Activated naive CD4-positive, alpha-beta T cell treated with anti-CD3 and anti-CD28 coated beads, Interleukin-2, amount 50 U/mL, for 24 hours (primary cell): ENCODE measurements around the gene TAS2R31.

Experiments used
- H3K27ac Mint-ChIP-seq: one replicate; pipeline ENCODE4 v1.8.0; 2021; ENCODE audit warnings: mild to moderate bottlenecking, mixed read lengths
- H3K27me3 Mint-ChIP-seq: one replicate; pipeline ENCODE4 v1.8.0; 2021; ENCODE audit warnings: mixed read lengths
- H3K36me3 Mint-ChIP-seq: one replicate; pipeline ENCODE4 v1.8.0; 2021; ENCODE audit warnings: mixed read lengths
- H3K4me1 Mint-ChIP-seq: one replicate; pipeline ENCODE4 v1.8.0; 2021; ENCODE audit warnings: mixed read lengths
- H3K4me3 Mint-ChIP-seq: one replicate; pipeline ENCODE4 v1.8.0; 2021; ENCODE audit warnings: mild to moderate bottlenecking, mixed read lengths
- H3K9me3 Mint-ChIP-seq: one replicate; pipeline ENCODE4 v1.8.0; 2021; ENCODE audit warnings: mixed read lengths

TAS2R31 gene

GRCh38 chr12:11026118-11026517 is 5.1 kb downstream of the TAS2R31 start:
- Mint-ChIP-seq H3K4me1 (peaks cover 7% of the 10 kb centered on the region), H3K36me3 (peaks cover 28% of the 10 kb centered on the region), H3K27ac (no peak overlapping the region), H3K4me3 (no peak overlapping the region), H3K9me3 (no peaks in the 10 kb centered on the region), H3K27me3 (no peaks in the 10 kb centered on the region)

- peaks cover 22% of the 10 kb centered on the region for H3K36me3 Mint-ChIP-seq
- no peaks in the 10 kb centered on the region for H3K27me3 Mint-ChIP-seq
- H3K4me3 Mint-ChIP-seq, result no peak overlapping the region
- peaks cover 7% of the 10 kb centered on the region for H3K4me1 Mint-ChIP-seq
- no peak overlapping the region for H3K27ac Mint-ChIP-seq
- H3K9me3 Mint-ChIP-seq, result no peaks in the 10 kb centered on the region
Observed at GRCh38 chr12:11023387-11023786, 7.8 kb downstream of the TAS2R31 start.

DNA sequence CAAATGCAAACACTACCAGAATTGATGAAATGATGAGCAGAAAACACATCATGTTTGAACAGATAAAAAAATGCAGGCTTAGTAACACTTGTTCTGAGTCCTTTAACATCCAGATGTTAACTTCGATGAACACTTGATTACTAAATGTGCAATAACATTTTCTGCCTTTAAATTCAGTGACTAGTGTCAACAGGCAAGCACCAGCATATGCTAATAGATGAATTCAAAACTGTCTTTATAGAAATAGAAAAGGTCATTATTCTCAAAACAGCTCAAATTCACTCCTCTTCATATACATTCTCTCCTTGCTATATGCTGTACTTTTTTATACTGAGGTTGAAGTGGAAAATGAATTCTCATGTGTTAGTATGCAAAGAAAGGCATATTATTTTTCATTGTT is 8.7 kb downstream of the TAS2R31 start, which contains the start of gene TAS2R19:
Gene TAS2R19, minus strand, starts transcription at position 101 of the 400 bp plus-strand sequence. Its CDS starts 49 bp downstream, at position 52.
- peaks cover 22% of the 10 kb centered on the region for H3K36me3 Mint-ChIP-seq
- no peak within 1 kb of the TSS for H3K4me3 Mint-ChIP-seq
- peaks cover 7% of the 10 kb centered on the region for H3K4me1 Mint-ChIP-seq
- no peaks in the 10 kb centered on the region for H3K9me3 Mint-ChIP-seq
- H3K27me3 Mint-ChIP-seq, result no peaks in the 10 kb centered on the region
- peak within 1 kb of the TSS; percentile 26 for H3K27ac Mint-ChIP-seq

- no peaks in the 10 kb centered on the region for H3K27me3 Mint-ChIP-seq
Observed at GRCh38 chr12:11016937-11017336, 14.3 kb downstream of the TAS2R31 start.

GRCh38 chr12:11015775-11016430 is 15.3 kb downstream of the TAS2R31 start:
- Mint-ChIP-seq H3K36me3 (peaks cover 14% of the 10 kb centered on the region), H3K4me1 (peaks cover 14% of the 10 kb centered on the region), H3K27me3 (no peaks in the 10 kb centered on the region), H3K4me3 (no peak overlapping the region), H3K9me3 (no peaks in the 10 kb centered on the region), H3K27ac (no peak overlapping the region)

More at GRCh38 chr12:11016937-11017336, 14.3 kb downstream of the TAS2R31 start:
- H3K4me1 Mint-ChIP-seq, result peaks cover 18% of the 10 kb centered on the region
- peaks cover 15% of the 10 kb centered on the region for H3K36me3 Mint-ChIP-seq
- H3K27ac Mint-ChIP-seq, result no peak overlapping the region
- no peak overlapping the region for H3K4me3 Mint-ChIP-seq
- no peaks in the 10 kb centered on the region for H3K9me3 Mint-ChIP-seq

DNA sequence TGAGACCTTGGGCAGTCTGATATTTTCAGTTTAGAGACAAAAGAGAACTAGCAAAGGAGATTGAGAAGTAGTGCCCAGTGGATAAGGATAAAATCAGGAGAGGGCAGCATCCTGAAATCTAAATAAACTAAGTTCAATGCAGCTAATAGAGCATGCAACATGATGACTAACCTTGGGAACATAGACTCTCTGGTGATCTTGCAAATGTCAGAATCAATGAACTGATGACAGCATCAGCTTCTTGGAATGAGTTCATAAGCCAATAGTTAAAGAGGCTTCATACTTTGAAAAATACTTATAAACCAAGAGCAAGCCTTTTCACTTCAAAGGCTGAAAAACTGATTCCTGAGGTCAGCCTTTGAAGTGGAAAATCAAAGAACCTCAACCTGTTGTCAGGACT is 17.0 kb downstream of the TAS2R31 start:
- Mint-ChIP-seq H3K27me3 (no peaks in the 10 kb centered on the region), H3K36me3 (peaks cover 13% of the 10 kb centered on the region), H3K4me3 (no peak overlapping the region)

DNA sequence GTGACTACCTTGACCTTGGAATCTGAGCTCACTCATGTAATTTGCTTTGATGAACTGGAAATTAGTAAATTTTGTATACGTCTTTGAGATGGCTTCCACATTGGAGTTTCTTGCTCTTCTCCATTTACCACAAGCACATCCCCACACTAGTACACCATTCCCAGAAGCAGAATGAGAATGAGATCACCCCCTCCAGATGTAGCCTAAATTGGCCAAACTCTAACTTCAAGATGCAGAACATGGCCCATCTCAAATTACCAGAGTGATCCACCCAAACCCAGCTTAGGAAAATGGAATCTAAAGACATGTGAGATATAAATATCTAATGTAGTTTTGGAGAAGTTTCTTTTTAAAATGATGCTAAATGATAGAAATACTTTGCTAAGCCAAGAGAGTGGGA is 23.6 kb downstream of the TAS2R31 start:
- Mint-ChIP-seq H3K36me3 (peaks cover 11% of the 10 kb centered on the region), H3K27me3 (no peaks in the 10 kb centered on the region), H3K9me3 (no peaks in the 10 kb centered on the region), H3K4me3 (no peak overlapping the region), H3K27ac (no peak overlapping the region), H3K4me1 (peaks cover 5% of the 10 kb centered on the region)

More for the DNA sequence above, 17.0 kb downstream of the TAS2R31 start:
- Mint-ChIP-seq H3K9me3 (no peaks in the 10 kb centered on the region), H3K4me1 (peaks cover 14% of the 10 kb centered on the region), H3K27ac (no peak overlapping the region)

DNA sequence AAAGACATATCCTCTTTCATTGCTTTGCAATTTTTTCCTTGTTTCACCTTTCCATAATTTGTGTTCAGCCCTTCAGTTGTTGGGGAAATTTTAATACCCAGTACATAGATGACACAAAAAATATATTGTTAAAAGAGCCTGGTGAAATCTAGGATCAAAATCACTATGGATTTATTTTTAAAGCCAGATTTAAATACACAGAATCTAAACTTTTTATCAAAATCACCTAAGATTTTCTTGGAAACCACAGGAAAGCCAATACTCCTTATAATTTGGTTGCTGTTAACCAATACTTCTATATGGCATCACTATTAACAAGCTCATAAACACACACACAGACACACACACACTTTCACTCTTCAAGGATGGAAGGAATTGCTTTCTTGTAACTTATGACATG is 33.0 kb downstream of the TAS2R31 start, which contains the start of gene TAS2R20:
Gene TAS2R20, minus strand, starts transcription at position 101 of the 400 bp plus-strand sequence. CDS start 429 bp downstream, outside the sequence.
- H3K4me3 Mint-ChIP-seq, result no peak within 1 kb of the TSS
- H3K4me1 Mint-ChIP-seq, result no peaks in the 10 kb centered on the region
- H3K9me3 Mint-ChIP-seq, result no peaks in the 10 kb centered on the region
- H3K27ac Mint-ChIP-seq, result no peak within 1 kb of the TSS
- H3K36me3 Mint-ChIP-seq, result peaks cover 18% of the 10 kb centered on the region
- H3K27me3 Mint-ChIP-seq, result no peaks in the 10 kb centered on the region

DNA sequence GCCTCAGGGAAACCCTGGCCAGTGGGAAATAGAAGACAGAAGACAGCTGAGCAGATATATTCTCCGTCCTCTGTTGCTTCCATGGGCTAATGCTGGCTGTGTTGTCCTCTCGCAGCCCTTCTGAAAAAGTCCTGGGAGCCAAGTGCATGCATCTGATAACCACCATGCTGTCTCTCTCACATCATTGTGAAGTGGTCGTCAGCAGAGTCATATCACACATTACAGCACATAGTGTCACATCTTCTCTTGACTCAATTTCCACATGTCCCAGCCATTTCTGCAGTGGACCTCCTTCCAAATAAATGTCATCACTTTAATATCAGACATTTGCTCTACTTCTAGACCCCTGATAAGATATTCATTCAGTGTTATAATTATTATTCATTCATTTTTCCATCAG is 36.9 kb downstream of the TAS2R31 start:
- no peak overlapping the region for H3K27ac Mint-ChIP-seq
- H3K27me3 Mint-ChIP-seq, result no peaks in the 10 kb centered on the region
- no peaks in the 10 kb centered on the region for H3K9me3 Mint-ChIP-seq
- no peak overlapping the region for H3K4me3 Mint-ChIP-seq
- no peaks in the 10 kb centered on the region for H3K4me1 Mint-ChIP-seq
- peaks cover 20% of the 10 kb centered on the region for H3K36me3 Mint-ChIP-seq

- Mint-ChIP-seq H3K4me1 (peaks cover 24% of the 10 kb centered on the region), H3K36me3 (peaks cover 11% of the 10 kb centered on the region), H3K4me3 (no peak overlapping the region), H3K9me3 (no peaks in the 10 kb centered on the region), H3K27ac (no peak overlapping the region), H3K27me3 (no peaks in the 10 kb centered on the region)
Observed at GRCh38 chr12:10989107-10989506, 42.1 kb downstream of the TAS2R31 start.

- H3K4me3 Mint-ChIP-seq, result no peak within 1 kb of the TSS
- H3K36me3 Mint-ChIP-seq, result peaks cover 11% of the 10 kb centered on the region
- peak within 1 kb of the TSS; percentile 14 for H3K27ac Mint-ChIP-seq
- no peaks in the 10 kb centered on the region for H3K9me3 Mint-ChIP-seq
- no peaks in the 10 kb centered on the region for H3K27me3 Mint-ChIP-seq
- H3K4me1 Mint-ChIP-seq, result peaks cover 41% of the 10 kb centered on the region
Observed at GRCh38 chr12:10986812-10987211, 44.4 kb downstream of the TAS2R31 start, which contains the start of gene TAS2R50. Gene TAS2R50, minus strand, starts transcription at chr12:10986912. Its CDS starts 52 bp downstream, at chr12:10986860.

DNA sequence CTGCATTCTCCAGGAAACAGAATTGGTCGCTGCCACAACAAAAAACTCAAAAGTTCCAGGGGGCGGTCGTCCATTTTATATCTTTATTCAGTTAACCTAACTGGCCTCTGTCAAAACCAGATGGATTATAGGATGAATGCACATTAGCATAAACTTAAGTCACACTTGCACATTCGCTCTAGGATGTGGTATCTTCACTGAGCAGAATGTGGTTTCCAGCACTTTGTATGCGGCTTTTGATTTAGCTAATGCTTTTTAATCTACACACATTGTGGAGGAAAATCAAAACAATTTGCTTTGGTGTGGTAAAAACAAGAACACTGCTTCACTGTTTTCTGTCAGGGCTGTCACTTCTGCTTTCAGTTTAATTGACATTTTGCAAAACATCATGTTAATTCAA is 49.0 kb downstream of the TAS2R31 start:
- Mint-ChIP-seq H3K9me3 (no peaks in the 10 kb centered on the region), H3K36me3 (peaks cover 4% of the 10 kb centered on the region), H3K27me3 (no peaks in the 10 kb centered on the region), H3K4me1 (peaks cover 68% of the 10 kb centered on the region), H3K27ac (no peak overlapping the region), H3K4me3 (no peak overlapping the region)
